GM10266 (cell line): ENCODE results near the gene SH2D7.

Experiments
- DNase-seq: peaks from one replicate; pipeline ENCODE4 v3.0.0; 2012; ENCODE audit errors: extremely low spot score
- TF ChIP-seq, protein P1 (sequence below): IDR thresholded peaks from 2 replicates; pipeline ENCODE4 v1.5.1; 2012; ENCODE audit warnings: mild to moderate bottlenecking, low read depth; ENCODE audit not compliant: control insufficient read depth, insufficient read depth; ENCODE audit errors: missing control alignments

The SH2D7 gene

DNA sequence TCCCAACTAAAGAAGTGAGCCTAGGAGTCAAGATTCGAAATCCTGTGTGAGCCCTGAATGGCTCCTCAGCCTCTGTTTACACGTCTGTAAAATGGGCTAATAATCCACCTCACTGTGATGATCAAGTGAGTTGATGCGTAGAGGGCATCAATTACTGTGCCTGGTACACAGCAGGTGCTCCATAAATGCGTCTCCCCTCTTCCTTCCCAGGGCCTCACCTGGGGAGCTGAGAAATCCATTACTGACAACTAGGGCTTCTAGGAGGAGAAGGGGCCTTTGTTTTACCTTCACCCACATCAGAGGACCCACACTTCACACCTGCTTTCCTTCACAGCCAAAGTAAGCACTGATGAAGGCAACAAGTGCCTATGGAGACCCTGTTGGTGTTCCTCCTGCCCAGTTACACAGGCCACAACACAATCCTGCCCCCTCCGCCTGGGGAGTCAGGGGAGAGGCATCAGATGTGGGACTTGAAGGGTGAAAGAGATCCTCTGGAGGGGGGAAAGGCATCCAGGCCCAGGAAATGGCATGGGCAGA, 37.5 kb downstream of the SH2D7 start:
- TF ChIP-seq, protein P1, sequence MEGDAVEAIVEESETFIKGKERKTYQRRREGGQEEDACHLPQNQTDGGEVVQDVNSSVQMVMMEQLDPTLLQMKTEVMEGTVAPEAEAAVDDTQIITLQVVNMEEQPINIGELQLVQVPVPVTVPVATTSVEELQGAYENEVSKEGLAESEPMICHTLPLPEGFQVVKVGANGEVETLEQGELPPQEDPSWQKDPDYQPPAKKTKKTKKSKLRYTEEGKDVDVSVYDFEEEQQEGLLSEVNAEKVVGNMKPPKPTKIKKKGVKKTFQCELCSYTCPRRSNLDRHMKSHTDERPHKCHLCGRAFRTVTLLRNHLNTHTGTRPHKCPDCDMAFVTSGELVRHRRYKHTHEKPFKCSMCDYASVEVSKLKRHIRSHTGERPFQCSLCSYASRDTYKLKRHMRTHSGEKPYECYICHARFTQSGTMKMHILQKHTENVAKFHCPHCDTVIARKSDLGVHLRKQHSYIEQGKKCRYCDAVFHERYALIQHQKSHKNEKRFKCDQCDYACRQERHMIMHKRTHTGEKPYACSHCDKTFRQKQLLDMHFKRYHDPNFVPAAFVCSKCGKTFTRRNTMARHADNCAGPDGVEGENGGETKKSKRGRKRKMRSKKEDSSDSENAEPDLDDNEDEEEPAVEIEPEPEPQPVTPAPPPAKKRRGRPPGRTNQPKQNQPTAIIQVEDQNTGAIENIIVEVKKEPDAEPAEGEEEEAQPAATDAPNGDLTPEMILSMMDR, result no peak
- DNase-seq, result no peak

DNA sequence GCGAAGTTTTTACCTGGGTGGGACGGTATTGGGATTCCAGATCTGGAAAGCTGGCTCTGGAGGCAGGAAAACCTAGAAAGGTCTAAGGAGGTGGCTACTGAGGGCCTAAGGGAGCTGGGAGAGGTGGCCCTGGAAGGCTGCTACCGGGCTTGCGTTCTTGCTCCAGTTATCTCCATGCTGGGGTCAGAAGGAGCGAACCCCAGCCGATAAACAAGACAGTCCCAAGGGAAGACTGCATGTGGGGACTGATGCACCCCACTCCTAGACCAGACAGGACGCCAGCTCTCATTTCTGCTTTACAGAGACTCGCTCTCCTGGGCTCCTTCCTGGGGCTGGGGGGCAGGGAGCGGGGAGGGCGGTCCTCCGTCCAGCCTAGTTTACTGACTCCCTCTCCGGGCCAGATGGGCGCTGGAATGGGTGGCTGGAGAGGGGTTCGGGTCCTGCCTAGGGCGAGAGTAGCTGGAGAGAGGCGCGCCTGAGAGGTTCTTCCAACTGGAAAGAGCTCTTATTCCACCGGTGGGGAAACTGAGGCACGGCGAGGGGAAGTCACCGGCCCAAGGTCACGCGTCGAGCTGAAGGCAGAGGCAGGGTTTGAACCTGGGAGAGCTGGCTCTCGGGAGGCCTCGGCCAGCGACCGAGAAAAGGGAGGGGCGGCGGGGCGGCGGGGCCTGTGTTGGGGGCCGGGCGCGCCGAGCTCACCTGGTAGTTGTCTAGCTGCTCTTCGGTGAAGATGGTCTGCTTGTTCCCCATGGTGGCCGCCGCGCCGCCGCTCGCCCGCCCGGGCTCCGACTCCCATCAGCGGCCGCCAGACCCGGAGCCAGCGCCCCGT, 38.3 kb downstream of the SH2D7 start:
- TF ChIP-seq, protein P1, result no peak
- DNase-seq, result no peak

DNA sequence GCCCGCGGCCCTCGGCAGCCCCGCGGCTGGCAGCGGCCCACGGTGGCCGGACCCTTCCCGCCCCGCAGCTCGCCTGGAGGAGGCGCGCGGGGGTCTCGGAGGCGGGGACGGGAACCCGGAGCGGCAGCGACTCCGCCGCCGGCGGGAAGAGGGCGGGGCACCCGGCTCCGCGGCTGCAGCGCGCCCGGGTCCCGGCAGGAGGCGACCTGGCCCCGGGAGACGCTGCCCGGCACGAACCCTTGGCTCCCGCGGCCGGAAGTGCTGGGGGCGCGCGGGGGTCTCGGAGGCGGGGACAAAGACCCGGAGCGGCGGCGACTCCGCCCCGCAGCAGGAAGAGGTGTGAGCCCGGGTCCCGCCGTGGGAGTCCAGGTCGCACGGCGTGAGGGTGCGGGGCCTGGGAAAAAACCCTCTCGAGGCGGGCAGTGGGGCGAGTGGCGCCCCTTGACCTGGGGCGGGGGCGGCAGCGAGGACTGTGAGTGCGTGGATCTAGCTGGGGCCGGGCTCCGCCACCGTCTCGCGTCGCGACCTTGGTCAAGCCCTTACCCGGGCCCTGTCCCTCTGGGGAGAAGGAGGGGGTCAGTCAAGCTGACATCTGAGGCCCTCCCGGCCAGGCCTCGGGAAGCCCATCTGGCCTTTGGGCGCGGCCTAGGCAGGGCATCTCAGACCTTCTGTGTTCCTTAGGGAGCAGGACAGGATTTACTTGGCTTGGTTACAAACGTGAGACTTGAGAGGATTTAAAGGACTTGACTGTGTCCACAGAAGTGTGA, 39.1 kb downstream of the SH2D7 start, which contains the start of gene CIB2:
Gene CIB2 (minus strand): TSS at position 151 of the 767 bp plus-strand sequence. CDS start 230 bp downstream, outside the sequence.
- TF ChIP-seq, protein P1, result peak; percentile 94
- DNase-seq, result peak; percentile 96

DNA sequence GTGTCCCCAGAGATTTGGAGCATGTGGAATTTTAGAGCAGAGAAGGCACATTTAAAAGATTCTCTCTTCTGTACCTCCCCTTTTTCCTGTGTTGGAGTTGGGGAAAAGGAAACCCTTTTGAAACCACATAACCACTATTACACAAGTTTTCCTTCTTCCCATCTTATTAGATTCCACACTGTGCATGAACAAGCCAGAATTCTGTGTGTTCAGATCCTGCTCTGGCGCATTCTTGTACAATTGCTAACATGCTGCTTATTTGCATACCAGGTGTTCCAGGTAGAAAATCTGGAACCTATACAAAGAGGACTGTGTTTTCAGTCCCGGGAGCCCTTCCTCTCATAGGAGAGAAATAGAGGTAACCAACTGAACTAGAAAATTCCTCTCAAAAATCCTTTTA, 41.4 kb downstream of the SH2D7 start:
- TF ChIP-seq, protein P1, result no peak
- no peak for DNase-seq

DNA sequence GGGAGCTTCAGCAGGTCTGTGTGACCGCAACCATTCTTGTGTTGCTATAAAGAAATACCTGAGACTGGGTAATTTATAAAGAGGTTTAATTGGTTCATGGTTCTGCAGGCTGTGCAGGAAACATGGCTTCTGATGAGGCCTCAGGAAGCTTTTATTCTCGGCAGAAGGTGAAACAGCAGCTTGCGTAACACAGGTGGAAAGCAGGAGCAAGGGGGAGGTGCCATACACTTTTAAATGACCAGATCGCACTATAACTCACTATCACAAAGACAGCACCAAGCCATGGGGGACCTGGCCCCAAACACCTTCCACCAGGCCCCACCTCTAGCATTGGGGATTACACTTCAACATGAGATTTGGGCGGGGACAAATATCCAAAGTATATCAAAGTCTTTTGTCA, 47.2 kb downstream of the SH2D7 start:
- DNase-seq, result no peak
- TF ChIP-seq, protein P1, result no peak

DNA sequence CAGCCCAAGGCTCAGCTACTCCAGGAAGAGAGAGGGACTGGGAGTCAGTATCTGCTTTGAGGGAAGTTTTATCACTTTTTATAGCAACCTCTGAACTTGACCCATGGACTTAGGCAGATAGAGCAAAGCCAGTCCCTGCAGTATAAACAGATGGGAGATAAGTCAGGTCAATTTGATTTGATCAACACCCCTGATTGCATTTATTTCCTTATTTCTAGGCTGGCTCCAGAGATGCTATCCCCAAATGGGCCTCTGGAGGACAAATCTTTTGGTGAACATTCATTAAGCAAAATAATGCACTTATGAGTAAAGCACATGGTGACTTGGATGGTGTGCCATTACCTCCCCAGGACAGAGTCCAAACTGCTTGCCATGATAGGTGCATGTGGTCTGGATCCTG, 47.9 kb downstream of the SH2D7 start:
- TF ChIP-seq, protein P1, result no peak

More for the DNA sequence above, 47.9 kb downstream of the SH2D7 start:
- no peak for DNase-seq
